HepG2 (cell line): ENCODE results near the gene INHBC. TPM values are rescaled to one million over a fixed set of nuclear protein-coding genes. Genes with fewer than 3 reads are reported as not detected.

Experiments
- ASH2L ChIP-seq: fragments of 300-600, 200-600 bp; sonication (generic); IDR thresholded peaks from 2 replicates; pipeline ENCODE4 v1.7.0; 2017; ENCODE audit warnings: low read depth, mild to moderate bottlenecking, moderate library complexity, mixed read lengths, low read length; ENCODE audit not compliant: insufficient read length
- ATF3 ChIP-seq: sonication (generic); formaldehyde crosslinking; IDR thresholded peaks from 2 replicates; pipeline ENCODE4 v1.4.0; 2020; ENCODE audit warnings: missing genetic modification reagents
- CBFB ChIP-seq: sonication (generic); formaldehyde crosslinking; IDR thresholded peaks from 2 replicates; pipeline ENCODE4 v1.4.0; 2020; ENCODE audit warnings: missing genetic modification reagents
- CREM ChIP-seq, 2 experiments: sonication (generic) in 1 of 2; formaldehyde crosslinking in 1 of 2; IDR thresholded peaks; 2 replicates each; pipeline versions ENCODE4 v1.4.0 to v1.6.1; 2016 to 2020; ENCODE audit warnings: antibody characterized with exemption in 1 of 2, mild to moderate bottlenecking in 1 of 2, missing genetic modification reagents in 1 of 2
- GLI4 ChIP-seq: sonication (generic); formaldehyde crosslinking; IDR thresholded peaks from 2 replicates; pipeline ENCODE4 v1.5.1; 2020; ENCODE audit warnings: missing genetic modification reagents, mild to moderate bottlenecking, moderate library complexity, borderline replicate concordance
- GTF3A ChIP-seq: sonication (generic); formaldehyde crosslinking; conservative IDR thresholded peaks from 2 replicates; pipeline ENCODE4 v1.4.0; 2020; ENCODE audit warnings: mild to moderate bottlenecking, missing genetic modification reagents
- MLLT10 ChIP-seq: sonication (generic); formaldehyde crosslinking; IDR thresholded peaks from 2 replicates; pipeline ENCODE4 v1.4.0; 2020; ENCODE audit warnings: missing genetic modification reagents
- SCMH1 ChIP-seq: sonication (generic); formaldehyde crosslinking; IDR thresholded peaks from 2 replicates; pipeline ENCODE4 v1.9.0; 2021; ENCODE audit warnings: missing genetic modification reagents, mild to moderate bottlenecking, borderline replicate concordance
- SRY ChIP-seq: sonication (generic); formaldehyde crosslinking; IDR thresholded peaks from 2 replicates; pipeline ENCODE4 v1.8.0; 2022; ENCODE audit warnings: mild to moderate bottlenecking, missing genetic modification reagents
- TBX2 ChIP-seq: sonication (generic); formaldehyde crosslinking; IDR thresholded peaks from 2 replicates; pipeline ENCODE4 v1.5.0; 2020; ENCODE audit warnings: missing genetic modification reagents, mild to moderate bottlenecking, borderline replicate concordance
- ZNF251 ChIP-seq: sonication (generic); formaldehyde crosslinking; IDR thresholded peaks from 2 replicates; pipeline ENCODE4 v1.9.0; 2021; ENCODE audit warnings: mild to moderate bottlenecking, missing genetic modification reagents
- ZNF263 ChIP-seq: sonication (generic); formaldehyde crosslinking; IDR thresholded peaks from 2 replicates; pipeline ENCODE4 v1.4.0; 2020; ENCODE audit warnings: missing genetic modification reagents
- ZNF280B ChIP-seq: sonication (generic); formaldehyde crosslinking; IDR thresholded peaks from 2 replicates; pipeline ENCODE4 v1.5.0; 2020; ENCODE audit warnings: missing genetic modification reagents, mild to moderate bottlenecking, borderline replicate concordance
- ZNF496 ChIP-seq: sonication (generic); formaldehyde crosslinking; IDR thresholded peaks from 2 replicates; pipeline ENCODE4 v1.8.1; 2023; ENCODE audit warnings: mild to moderate bottlenecking, moderate library complexity, missing genetic modification reagents; ENCODE audit not compliant: insufficient replicate concordance
- ZNF615 ChIP-seq: sonication (generic); formaldehyde crosslinking; IDR thresholded peaks from 2 replicates; pipeline ENCODE4 v1.5.0; 2020; ENCODE audit warnings: mild to moderate bottlenecking, missing genetic modification reagents, borderline replicate concordance
- ZNF709 ChIP-seq: sonication (generic); formaldehyde crosslinking; IDR thresholded peaks from 2 replicates; pipeline ENCODE4 v1.5.0; 2020; ENCODE audit warnings: mild to moderate bottlenecking, missing genetic modification reagents
- ZNF749 ChIP-seq: sonication (generic); formaldehyde crosslinking; IDR thresholded peaks from 2 replicates; pipeline ENCODE4 v1.8.0; 2022; ENCODE audit warnings: mild to moderate bottlenecking, missing genetic modification reagents, moderate library complexity, borderline replicate concordance
- ZNF780A ChIP-seq: sonication (generic); formaldehyde crosslinking; IDR thresholded peaks from 2 replicates; pipeline ENCODE4 v1.8.0; 2022; ENCODE audit warnings: mild to moderate bottlenecking, missing genetic modification reagents, moderate library complexity
- ZSCAN21 ChIP-seq: sonication (generic); formaldehyde crosslinking; IDR thresholded peaks from 2 replicates; pipeline ENCODE4 v1.8.0; 2022; ENCODE audit warnings: mild to moderate bottlenecking, missing genetic modification reagents, moderate library complexity, borderline replicate concordance
- polyA plus RNA-seq, 8 experiments: library from polyadenylated mRNA; depleted of rRNA in 3 of 8; stranded (reverse) in 7 of 8; unstranded in 1 of 8; fragments of >200 nt; fragmentation: Illumina TruSeq in 4 of 8; extraction: Trizol in 4 of 8; gene quantifications; 2 replicates each; pipeline versions ENCODE4 v1.2.1 to v1.2.3, GENCODE V29; 2011 to 2016; ENCODE audit warnings: low read depth in 4 of 8, missing spikeins in 1 of 8, mixed read lengths in 1 of 8; ENCODE audit not compliant: insufficient read depth in 1 of 8
- total RNA-seq, 5 experiments: library from RNA; depleted of rRNA; stranded (reverse); fragments of >200 nt; fragmentation: Illumina TruSeq; extraction: Trizol; gene quantifications; 2 replicates each; pipeline ENCODE4 v1.2.3, GENCODE V29; 2016; ENCODE audit warnings: low read depth in 1 of 5

Gene INHBC
- total and polyA plus RNA-seq, 2 of the 13 experiments (the other 11 are each of a cell fraction or from before 2014, with no cell fraction given): 1.8 to 13.8 TPM

- TF ChIP-seq CBFB (CRISPR knock-in tag) (peak; percentile 28; the same call in 1 of the 2 replicates), MLLT10 (no peak), ZNF709 (CRISPR knock-in tag) (peak; percentile 81; the same call in 1 of the 2 replicates), ZNF280B (CRISPR knock-in tag) (no peak), ZNF496 (CRISPR knock-in tag) (no peak), ATF3 (CRISPR knock-in tag) (peak; percentile 99), ZNF615 (CRISPR knock-in tag) (no peak), CREM (IDR thresholded peaks at IDR 0.05) (peak; percentile 66), CREM (CRISPR knock-in tag; IDR thresholded peaks at IDR 0.05) (no peak), ZNF263 (CRISPR knock-in tag) (peak; percentile 84), SCMH1 (CRISPR knock-in tag) (no peak), ZNF749 (CRISPR knock-in tag) (peak; percentile 80; the same call in 1 of the 2 replicates), GLI4 (peak; percentile 80; the same call in 1 of the 2 replicates), ZNF780A (peak; percentile 69; the same call in 1 of the 2 replicates), ASH2L (peak; percentile 78), GTF3A (no peak), TBX2 (CRISPR knock-in tag) (peak; percentile 81; the same call in 1 of the 2 replicates), ZNF251 (CRISPR knock-in tag) (no peak), SRY (CRISPR knock-in tag) (no peak; the same call in 1 of the 2 replicates), ZSCAN21 (peak; percentile 80; the same call in 1 of the 2 replicates)
These were observed 20.2 kb downstream of the INHBC start, which contains the start of gene INHBE (continued) for GRCh38 chr12:57454566-57455373.
